Right atrium auricular region (tissue), 2 donors: ENCODE results near the gene LZTS3. TPM values are rescaled to one million over a fixed set of nuclear protein-coding genes. Genes with fewer than 3 reads are reported as not detected.

ENCODE experiments used
- DNase-seq: peaks from one replicate; pipeline ENCODE4 v3.0.0-alpha.2; 2019; ENCODE audit warnings: low spot score
- H3K27ac ChIP-seq, 2 donors: fragments of 200-600 bp; sonication (generic); 1 replicate in 1 of 2; 2 replicates in 1 of 2; pipeline ENCODE4 v1.5.1; 2016 to 2019
- H3K27me3 ChIP-seq, 2 donors: fragments of 200-600 bp; sonication (generic); one replicate each; pipeline versions ENCODE4 v1.5.1 to v1.6.0; 2017 to 2019
- H3K36me3 ChIP-seq: fragments of 200-600 bp; sonication (generic); one replicate; pipeline ENCODE4 v1.5.1; 2016
- H3K4me1 ChIP-seq, 2 donors: fragments of 200-600 bp; sonication (generic); one replicate each; pipeline versions ENCODE4 v1.5.1 to v1.6.0; 2017 to 2019
- H3K4me3 ChIP-seq, 2 donors: fragments of 200-600 bp; sonication (generic); 1 replicate in 1 of 2; 2 replicates in 1 of 2; pipeline ENCODE4 v1.5.1; 2017 to 2019; ENCODE audit warnings: mild to moderate bottlenecking in 1 of 2, moderate library complexity in 1 of 2
- H3K9me3 ChIP-seq, 2 donors: fragments of 200-600 bp; sonication (generic); one replicate each; pipeline ENCODE4 v1.5.1; 2019
- CTCF ChIP-seq, 2 donors: fragments of 200-600 bp; sonication (generic); IDR thresholded peaks; one replicate each; pipeline ENCODE4 v1.5.1; 2019; ENCODE audit warnings: antibody characterized with exemption in 2 of 2
- total RNA-seq, 2 donors: library from RNA; depleted of rRNA; stranded (reverse); fragments of >200 nt; gene quantifications; one replicate each; pipeline ENCODE4 v1.1.0, GENCODE V29; 2016

LZTS3 gene
- total RNA-seq, 2 donors from 2014 or later: 18.9 to 25.9 TPM

DNA sequence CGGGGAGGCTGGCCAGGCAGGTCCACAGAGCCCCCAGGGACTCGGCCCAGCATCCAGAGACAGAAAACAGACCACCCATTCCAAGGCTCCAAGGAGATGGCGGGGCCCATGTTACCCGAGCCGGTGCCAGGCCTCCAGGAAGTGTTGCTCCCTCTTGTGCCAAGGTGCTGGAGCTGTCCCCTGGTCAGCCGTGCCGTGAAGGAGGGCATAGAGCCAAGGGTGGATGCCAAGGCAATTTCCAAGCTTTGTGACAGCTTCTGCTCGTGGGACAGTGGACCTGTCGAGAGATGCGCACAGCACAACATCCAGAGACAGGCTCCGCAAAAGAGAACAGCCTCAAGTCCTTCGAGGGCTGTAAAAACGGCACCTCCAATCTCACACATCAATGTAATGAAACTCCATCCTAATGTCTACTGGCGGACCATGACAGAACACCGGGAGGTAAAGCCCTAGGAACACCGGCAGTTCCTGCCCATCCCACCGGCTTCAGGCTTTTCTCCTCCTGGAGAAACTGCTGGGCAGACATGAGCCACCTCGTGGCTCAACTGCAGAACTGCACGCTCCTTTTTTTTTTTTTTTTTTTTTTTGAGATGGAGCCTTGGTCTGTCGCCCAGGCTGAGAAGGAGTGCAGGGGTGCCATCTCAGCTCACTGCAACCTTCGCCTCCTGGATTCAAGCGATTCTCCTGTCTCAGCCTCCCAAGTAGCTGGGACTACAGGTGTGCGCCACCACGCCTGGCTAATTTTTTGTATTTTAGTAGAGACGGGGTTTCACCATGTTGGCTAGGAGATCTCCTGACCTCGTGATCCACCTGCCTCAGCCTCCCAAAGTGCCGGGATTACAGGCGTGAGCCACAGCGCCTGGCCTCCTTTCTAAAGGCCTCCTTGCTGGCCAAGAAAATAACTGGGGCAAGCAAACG, 57.9 kb downstream of the LZTS3 start:
- TF ChIP-seq CTCF (IDR thresholded peaks at IDR 0.05): peak; percentile 75 to 86
- Histone ChIP-seq H3K4me1 (no peaks in the 10 kb centered on the region), H3K9me3 (no peaks in the 10 kb centered on the region), H3K27me3 (no peaks in the 10 kb centered on the region), H3K4me3 (no peak overlapping the region), H3K27ac (no peak overlapping the region), H3K36me3 (no peaks in the 10 kb centered on the region)
- no peak for DNase-seq

Other genes with a start within 250 kb of the LZTS3 start
- gene GNRH2, start 129.9 kb downstream of the LZTS3 start, total RNA-seq: not detected
- gene MRPS26, start 127.5 kb downstream of the LZTS3 start, total RNA-seq: 10 to 100 TPM; 44.7 to 45.4 TPM
- gene OXT, start 101.9 kb downstream of the LZTS3 start, total RNA-seq: not detected
- not detected for gene AVP, start 88.8 kb downstream of the LZTS3 start, total RNA-seq
- 10 to 100 TPM; 18.7 to 24.7 TPM for gene FASTKD5, start 13.7 kb downstream of the LZTS3 start, total RNA-seq
- 1 to 10 TPM; 4.1 to 5.0 TPM for gene UBOX5, start 13.7 kb downstream of the LZTS3 start, total RNA-seq
- 10 to 100 TPM; 43.8 to 48.0 TPM for gene DDRGK1, start 31.1 kb upstream of the LZTS3 start, total RNA-seq
- gene ITPA, start 35.9 kb upstream of the LZTS3 start, total RNA-seq: 10 to 100 TPM; 17.4 to 21.4 TPM
- under 1 TPM in 1 of 2 donors, not detected in 1; 0.16 TPM for gene SLC4A11, start 65.6 kb upstream of the LZTS3 start, total RNA-seq
- gene DNAAF9, start 234.1 kb upstream of the LZTS3 start, total RNA-seq: 10 to 100 TPM; 13.4 to 19.2 TPM